HepG2 (cell line): ENCODE measurements around the gene LAPTM4A. TPM values are rescaled to one million over a fixed set of nuclear protein-coding genes. Genes with fewer than 3 reads are reported as not detected.
A peak's percentile ranks its signal among the peaks of the same experiment; 100 is the strongest.

Source experiments
- BORCS8-MEF2B ChIP-seq: sonication (generic); formaldehyde crosslinking; IDR thresholded peaks from 2 replicates; pipeline ENCODE4 v1.8.0; 2022; ENCODE audit warnings: mild to moderate bottlenecking, missing genetic modification reagents
- CC2D1A ChIP-seq: sonication (generic); formaldehyde crosslinking; IDR thresholded peaks from 2 replicates; pipeline ENCODE4 v1.8.1; 2023; ENCODE audit warnings: mild to moderate bottlenecking, missing genetic modification reagents
- ELF4 ChIP-seq: sonication (generic); formaldehyde crosslinking; IDR thresholded peaks from 2 replicates; pipeline ENCODE4 v1.5.0; 2020; ENCODE audit warnings: missing genetic modification reagents, mild to moderate bottlenecking, moderate library complexity, borderline replicate concordance
- FOXA1 ChIP-seq, 2 experiments: fragments of 450-650 bp in 1 of 2; sonication (generic) in 1 of 2; formaldehyde crosslinking in 1 of 2; IDR thresholded peaks; 2 replicates each; pipeline versions ENCODE4 v1.4.0 to v1.6.1; 2016 to 2020; ENCODE audit warnings: missing genetic modification reagents in 1 of 2
- HOXA7 ChIP-seq: sonication (generic); formaldehyde crosslinking; IDR thresholded peaks from 2 replicates; pipeline ENCODE4 v1.8.1; 2022; ENCODE audit warnings: mild to moderate bottlenecking, missing genetic modification reagents, moderate library complexity
- KLF13 ChIP-seq: sonication (generic); formaldehyde crosslinking; IDR thresholded peaks from 2 replicates; pipeline ENCODE4 v1.4.0; 2020; ENCODE audit warnings: mild to moderate bottlenecking, missing genetic modification reagents
- MBD4 ChIP-seq: IDR thresholded peaks from 2 replicates; pipeline ENCODE4 v1.6.1; 2012; ENCODE audit warnings: low read length, inconsistent platforms, borderline replicate concordance
- MTF2 ChIP-seq: sonication (generic); formaldehyde crosslinking; IDR thresholded peaks from 2 replicates; pipeline ENCODE4 v1.5.0; 2020; ENCODE audit warnings: missing genetic modification reagents, borderline replicate concordance
- NFIB ChIP-seq: sonication (generic); formaldehyde crosslinking; IDR thresholded peaks from 2 replicates; pipeline ENCODE4 v1.9.0; 2021; ENCODE audit warnings: missing genetic modification reagents, mild to moderate bottlenecking, borderline replicate concordance
- PHF8 ChIP-seq: sonication (generic); formaldehyde crosslinking; IDR thresholded peaks from 2 replicates; pipeline ENCODE4 v1.5.0; 2020; ENCODE audit warnings: missing genetic modification reagents
- STAG1 ChIP-seq: sonication (generic); formaldehyde crosslinking; IDR thresholded peaks from 2 replicates; pipeline ENCODE4 v1.4.0; 2020; ENCODE audit warnings: missing genetic modification reagents
- ZBTB21 ChIP-seq: sonication (generic); formaldehyde crosslinking; IDR thresholded peaks from 2 replicates; pipeline ENCODE4 v1.4.0; 2020; ENCODE audit warnings: missing genetic modification reagents
- ZMYM3 ChIP-seq: sonication (generic); formaldehyde crosslinking; IDR thresholded peaks from 2 replicates; pipeline ENCODE4 v1.5.1; 2020; ENCODE audit warnings: mild to moderate bottlenecking, missing genetic modification reagents
- ZNF30 ChIP-seq: sonication (generic); formaldehyde crosslinking; IDR thresholded peaks from 2 replicates; pipeline ENCODE4 v1.5.0; 2020; ENCODE audit warnings: mild to moderate bottlenecking, missing genetic modification reagents
- ZNF431 ChIP-seq: sonication (generic); formaldehyde crosslinking; IDR thresholded peaks from 2 replicates; pipeline ENCODE4 v1.9.0; 2022; ENCODE audit warnings: missing genetic modification reagents, low read depth, mild to moderate bottlenecking, borderline replicate concordance
- ZNF737 ChIP-seq: sonication (generic); formaldehyde crosslinking; IDR thresholded peaks from 2 replicates; pipeline ENCODE4 v1.5.0; 2020; ENCODE audit warnings: missing genetic modification reagents, mild to moderate bottlenecking, borderline replicate concordance
- ZNF790 ChIP-seq: sonication (generic); formaldehyde crosslinking; IDR thresholded peaks from 2 replicates; pipeline ENCODE4 v1.8.0; 2022; ENCODE audit warnings: missing genetic modification reagents, mild to moderate bottlenecking, borderline replicate concordance
- ZNF792 ChIP-seq: IDR thresholded peaks from 2 replicates; pipeline ENCODE4 v1.6.1; 2016
- ZZZ3 ChIP-seq: sonication (generic); formaldehyde crosslinking; IDR thresholded peaks from 2 replicates; pipeline ENCODE4 v1.4.0; 2020; ENCODE audit warnings: missing genetic modification reagents, mild to moderate bottlenecking, borderline replicate concordance
- polyA plus RNA-seq, 8 experiments: library from polyadenylated mRNA; depleted of rRNA in 3 of 8; stranded (reverse) in 7 of 8; unstranded in 1 of 8; fragments of >200 nt; fragmentation: Illumina TruSeq in 4 of 8; extraction: Trizol in 4 of 8; gene quantifications; 2 replicates each; pipeline versions ENCODE4 v1.2.1 to v1.2.3, GENCODE V29; 2011 to 2016; ENCODE audit warnings: low read depth in 4 of 8, missing spikeins in 1 of 8, mixed read lengths in 1 of 8; ENCODE audit not compliant: insufficient read depth in 1 of 8
- total RNA-seq, 5 experiments: library from RNA; depleted of rRNA; stranded (reverse); fragments of >200 nt; fragmentation: Illumina TruSeq; extraction: Trizol; gene quantifications; 2 replicates each; pipeline ENCODE4 v1.2.3, GENCODE V29; 2016; ENCODE audit warnings: low read depth in 1 of 5
- TF ChIP-seq, protein P1 (sequence below): sonication (generic); formaldehyde crosslinking; IDR thresholded peaks from 2 replicates; pipeline ENCODE4 v1.5.0; 2020; ENCODE audit warnings: mild to moderate bottlenecking, missing genetic modification reagents, borderline replicate concordance
- TF ChIP-seq, protein P2 (sequence below): IDR thresholded peaks from 2 replicates; pipeline ENCODE4 v1.6.1; 2016; ENCODE audit warnings: low read depth, control low read depth
- TF ChIP-seq, protein P3 (sequence below), 2 experiments: fragments of 450-650 bp in 1 of 2; sonication (generic) in 1 of 2; formaldehyde crosslinking; IDR thresholded peaks; 2 replicates each; pipeline versions ENCODE4 v1.5.0 to v1.8.0; 2020 to 2022; ENCODE audit warnings: mild to moderate bottlenecking in 1 of 2, missing genetic modification reagents in 1 of 2
- TF ChIP-seq, protein P4 (sequence below): sonication (generic); formaldehyde crosslinking; IDR thresholded peaks from 2 replicates; pipeline ENCODE4 v1.5.0; 2020; ENCODE audit warnings: mild to moderate bottlenecking, missing genetic modification reagents

The LAPTM4A gene
- total and polyA plus RNA-seq, 2 of the 13 experiments (the other 11 are each of a cell fraction or from before 2014, with no cell fraction given) = 116 to 558 TPM

DNA sequence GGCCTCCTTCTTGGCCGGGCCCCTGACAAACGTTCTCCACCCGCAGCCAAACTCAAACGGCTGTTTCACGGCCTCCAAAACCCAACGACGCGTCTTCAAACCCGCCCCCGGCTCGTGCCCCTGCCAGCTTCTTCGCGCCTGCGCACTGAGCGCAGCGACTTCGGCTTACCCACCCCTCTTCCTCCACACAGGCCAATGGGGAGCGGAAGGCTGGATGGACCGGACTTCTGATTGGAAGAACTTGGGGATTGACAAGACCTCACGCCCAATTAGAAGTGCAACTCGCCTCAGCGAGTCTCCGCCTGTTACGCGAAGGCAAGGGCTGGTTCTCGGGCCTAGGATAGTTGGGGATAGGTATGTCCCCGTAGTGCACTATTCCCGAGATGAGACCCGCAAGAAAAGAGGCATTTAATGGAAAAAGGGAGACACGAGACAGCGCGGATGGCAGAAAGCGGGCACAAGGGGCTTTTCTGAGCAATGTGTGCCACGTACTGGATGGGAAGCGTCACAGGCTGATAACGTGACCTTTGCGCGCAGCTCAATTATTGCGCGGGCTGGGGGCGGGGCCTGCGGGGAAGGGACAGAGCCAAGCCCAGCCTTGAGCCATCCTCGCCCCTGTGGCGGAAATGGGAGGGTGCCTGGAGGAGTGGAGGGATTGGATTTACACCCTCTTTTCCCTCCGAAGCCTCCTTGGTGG is at the start of gene LAPTM4A (continued):
- TF ChIP-seq, protein P1, sequence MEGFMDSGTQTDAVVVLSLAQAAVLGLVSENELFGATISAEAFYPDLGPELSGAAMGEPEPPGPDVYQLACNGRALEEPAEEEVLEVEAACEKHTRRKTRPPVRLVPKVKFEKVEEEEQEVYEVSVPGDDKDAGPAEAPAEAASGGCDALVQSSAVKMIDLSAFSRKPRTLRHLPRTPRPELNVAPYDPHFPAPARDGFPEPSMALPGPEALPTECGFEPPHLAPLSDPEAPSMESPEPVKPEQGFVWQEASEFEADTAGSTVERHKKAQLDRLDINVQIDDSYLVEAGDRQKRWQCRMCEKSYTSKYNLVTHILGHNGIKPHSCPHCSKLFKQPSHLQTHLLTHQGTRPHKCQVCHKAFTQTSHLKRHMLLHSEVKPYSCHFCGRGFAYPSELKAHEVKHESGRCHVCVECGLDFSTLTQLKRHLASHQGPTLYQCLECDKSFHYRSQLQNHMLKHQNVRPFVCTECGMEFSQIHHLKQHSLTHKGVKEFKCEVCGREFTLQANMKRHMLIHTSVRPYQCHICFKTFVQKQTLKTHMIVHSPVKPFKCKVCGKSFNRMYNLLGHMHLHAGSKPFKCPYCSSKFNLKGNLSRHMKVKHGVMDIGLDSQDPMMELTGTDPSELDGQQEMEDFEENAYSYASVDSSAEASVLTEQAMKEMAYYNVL = no peak
- peak; percentile 75; the same call in 1 of the 2 replicates for TF ChIP-seq ZNF790
- TF ChIP-seq, protein P2, sequence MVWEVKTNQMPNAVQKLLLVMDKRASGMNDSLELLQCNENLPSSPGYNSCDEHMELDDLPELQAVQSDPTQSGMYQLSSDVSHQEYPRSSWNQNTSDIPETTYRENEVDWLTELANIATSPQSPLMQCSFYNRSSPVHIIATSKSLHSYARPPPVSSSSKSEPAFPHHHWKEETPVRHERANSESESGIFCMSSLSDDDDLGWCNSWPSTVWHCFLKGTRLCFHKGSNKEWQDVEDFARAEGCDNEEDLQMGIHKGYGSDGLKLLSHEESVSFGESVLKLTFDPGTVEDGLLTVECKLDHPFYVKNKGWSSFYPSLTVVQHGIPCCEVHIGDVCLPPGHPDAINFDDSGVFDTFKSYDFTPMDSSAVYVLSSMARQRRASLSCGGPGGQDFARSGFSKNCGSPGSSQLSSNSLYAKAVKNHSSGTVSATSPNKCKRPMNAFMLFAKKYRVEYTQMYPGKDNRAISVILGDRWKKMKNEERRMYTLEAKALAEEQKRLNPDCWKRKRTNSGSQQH = peak; percentile 93
- TF ChIP-seq HOXA7 = no peak
- peak; percentile 100 for TF ChIP-seq PHF8 (CRISPR knock-in tag)
- TF ChIP-seq NFIB (CRISPR knock-in tag) = no peak
- TF ChIP-seq MTF2 = peak; percentile 83; the same call in 1 of the 2 replicates
- TF ChIP-seq ZNF431 = peak; percentile 80; the same call in 1 of the 2 replicates
- peak; percentile 29; the same call in 1 of the 2 replicates for TF ChIP-seq ZMYM3 (CRISPR knock-in tag)
- peak; percentile 84; the same call in 1 of the 2 replicates for TF ChIP-seq ZNF30 (CRISPR knock-in tag)
- TF ChIP-seq STAG1 = peak; percentile 13; the same call in 1 of the 2 replicates
- peak; percentile 46; the same call in 1 of the 2 replicates for TF ChIP-seq ZBTB21 (CRISPR knock-in tag)
- TF ChIP-seq ELF4 (CRISPR knock-in tag) = peak; percentile 86; the same call in 1 of the 2 replicates
- peak; percentile 63; the same call in 1 of the 2 replicates for TF ChIP-seq ZZZ3 (CRISPR knock-in tag)
- TF ChIP-seq ZNF792 (CRISPR knock-in tag) = no peak
- TF ChIP-seq ZNF737 (CRISPR knock-in tag) = no peak
- TF ChIP-seq CC2D1A (CRISPR knock-in tag) = no peak
- no peak for TF ChIP-seq MBD4
- peak; percentile 16; the same call in 1 of the 2 replicates for TF ChIP-seq KLF13 (CRISPR knock-in tag)
- no peak for TF ChIP-seq FOXA1 (IDR thresholded peaks at IDR 0.05)
- peak; percentile 62 for TF ChIP-seq FOXA1 (CRISPR knock-in tag; IDR thresholded peaks at IDR 0.05)
- peak; percentile 96 for TF ChIP-seq BORCS8-MEF2B (CRISPR knock-in tag)
- TF ChIP-seq, protein P3, sequence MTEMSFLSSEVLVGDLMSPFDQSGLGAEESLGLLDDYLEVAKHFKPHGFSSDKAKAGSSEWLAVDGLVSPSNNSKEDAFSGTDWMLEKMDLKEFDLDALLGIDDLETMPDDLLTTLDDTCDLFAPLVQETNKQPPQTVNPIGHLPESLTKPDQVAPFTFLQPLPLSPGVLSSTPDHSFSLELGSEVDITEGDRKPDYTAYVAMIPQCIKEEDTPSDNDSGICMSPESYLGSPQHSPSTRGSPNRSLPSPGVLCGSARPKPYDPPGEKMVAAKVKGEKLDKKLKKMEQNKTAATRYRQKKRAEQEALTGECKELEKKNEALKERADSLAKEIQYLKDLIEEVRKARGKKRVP (CRISPR knock-in tag; IDR thresholded peaks at IDR 0.05) = peak in 1 of 2 experiments; percentile 84; a peak in 2 of 4 replicates
- TF ChIP-seq, protein P4, sequence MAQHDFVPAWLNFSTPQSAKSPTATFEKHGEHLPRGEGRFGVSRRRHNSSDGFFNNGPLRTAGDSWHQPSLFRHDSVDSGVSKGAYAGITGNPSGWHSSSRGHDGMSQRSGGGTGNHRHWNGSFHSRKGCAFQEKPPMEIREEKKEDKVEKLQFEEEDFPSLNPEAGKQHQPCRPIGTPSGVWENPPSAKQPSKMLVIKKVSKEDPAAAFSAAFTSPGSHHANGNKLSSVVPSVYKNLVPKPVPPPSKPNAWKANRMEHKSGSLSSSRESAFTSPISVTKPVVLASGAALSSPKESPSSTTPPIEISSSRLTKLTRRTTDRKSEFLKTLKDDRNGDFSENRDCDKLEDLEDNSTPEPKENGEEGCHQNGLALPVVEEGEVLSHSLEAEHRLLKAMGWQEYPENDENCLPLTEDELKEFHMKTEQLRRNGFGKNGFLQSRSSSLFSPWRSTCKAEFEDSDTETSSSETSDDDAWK (CRISPR knock-in tag) = no peak
